ENCODE data around the gene SERGEF. TPM values are rescaled to one million over a fixed set of nuclear protein-coding genes. Genes with fewer than 3 reads are reported as not detected.

SERGEF gene
- total and polyA plus RNA-seq, 2 of the 4 experiments (the other 2 are of a cell fraction) = 12.2 to 18.1 TPM

DNA sequence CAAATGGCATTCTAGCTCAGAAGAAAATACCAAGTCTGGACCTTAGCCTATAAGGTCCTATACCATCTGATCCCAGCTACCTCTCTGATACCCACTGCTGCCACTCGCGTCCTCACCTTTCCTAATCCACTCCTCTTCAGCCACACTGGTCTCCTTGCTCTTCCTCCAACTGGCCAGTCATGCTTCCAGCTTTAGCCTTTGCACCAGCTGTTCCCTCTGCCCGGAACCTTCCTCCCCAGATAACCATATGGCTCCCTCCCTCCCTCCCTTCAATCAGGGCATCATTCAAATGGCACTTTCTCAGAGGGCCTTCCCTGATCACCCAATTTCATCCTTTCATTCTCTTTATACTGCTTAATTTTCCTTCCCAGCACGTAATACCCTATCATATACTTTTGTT is 210.4 kb downstream of the SERGEF start:
- H3K56ac ChIP-seq (ENCODE audit: extremely low read depth, insufficient read depth, low read length) = no peak overlapping the region
- no peak overlapping the region for H2AK9ac ChIP-seq (replicated peaks; ENCODE audit: low read depth, low read length, poor library complexity)
- H2BK20ac ChIP-seq (ENCODE audit: low read depth, low read length) = no peak overlapping the region
- TF ChIP-seq MAFK (IDR thresholded peaks at IDR 0.05; ENCODE audit: low read depth, low read length) (no peak), RAD21 (IDR thresholded peaks at IDR 0.05; ENCODE audit: low read length) (no peak), NFE2L2 (IDR thresholded peaks at IDR 0.05; ENCODE audit: low read depth, low read length) (no peak), MXI1 (IDR thresholded peaks at IDR 0.05; ENCODE audit: borderline replicate concordance, low read depth, low read length) (no peak), BHLHE40 (IDR thresholded peaks at IDR 0.05; ENCODE audit: low read depth, low read length) (no peak), FOS (IDR thresholded peaks at IDR 0.05; ENCODE audit: low read depth, low read length) (no peak), MAZ (IDR thresholded peaks at IDR 0.05; ENCODE audit: borderline replicate concordance, low read depth, low read length) (no peak), RFX5 (IDR thresholded peaks at IDR 0.05; ENCODE audit: low read depth, low read length) (no peak), POLR2A (IDR thresholded peaks at IDR 0.05; ENCODE audit: low read depth, low read length) (no peak), CEBPB (IDR thresholded peaks at IDR 0.05; ENCODE audit: low read depth, low read length) (no peak), SMC3 (IDR thresholded peaks at IDR 0.05; ENCODE audit: low read depth, low read length) (no peak)
- TF ChIP-seq, protein P1, sequence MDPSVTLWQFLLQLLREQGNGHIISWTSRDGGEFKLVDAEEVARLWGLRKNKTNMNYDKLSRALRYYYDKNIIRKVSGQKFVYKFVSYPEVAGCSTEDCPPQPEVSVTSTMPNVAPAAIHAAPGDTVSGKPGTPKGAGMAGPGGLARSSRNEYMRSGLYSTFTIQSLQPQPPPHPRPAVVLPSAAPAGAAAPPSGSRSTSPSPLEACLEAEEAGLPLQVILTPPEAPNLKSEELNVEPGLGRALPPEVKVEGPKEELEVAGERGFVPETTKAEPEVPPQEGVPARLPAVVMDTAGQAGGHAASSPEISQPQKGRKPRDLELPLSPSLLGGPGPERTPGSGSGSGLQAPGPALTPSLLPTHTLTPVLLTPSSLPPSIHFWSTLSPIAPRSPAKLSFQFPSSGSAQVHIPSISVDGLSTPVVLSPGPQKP (IDR thresholded peaks at IDR 0.05; ENCODE audit: borderline replicate concordance, low read depth, low read length) = no peak
- TF ChIP-seq, protein P2, sequence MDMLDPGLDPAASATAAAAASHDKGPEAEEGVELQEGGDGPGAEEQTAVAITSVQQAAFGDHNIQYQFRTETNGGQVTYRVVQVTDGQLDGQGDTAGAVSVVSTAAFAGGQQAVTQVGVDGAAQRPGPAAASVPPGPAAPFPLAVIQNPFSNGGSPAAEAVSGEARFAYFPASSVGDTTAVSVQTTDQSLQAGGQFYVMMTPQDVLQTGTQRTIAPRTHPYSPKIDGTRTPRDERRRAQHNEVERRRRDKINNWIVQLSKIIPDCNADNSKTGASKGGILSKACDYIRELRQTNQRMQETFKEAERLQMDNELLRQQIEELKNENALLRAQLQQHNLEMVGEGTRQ (IDR thresholded peaks at IDR 0.05; ENCODE audit: low read depth, low read length) = no peak
- intact Hi-C loops (cut with micrococcal nuclease) (no loop called here), in situ Hi-C loops (cut with MboI; ENCODE audit: low sequenced_read_pairs) (no loop called here), dilution Hi-C loops (cut with HindIII; ENCODE audit: low sequenced_read_pairs, unreplicated experiment) (no loop called here)
- DNase-seq (no peak), ATAC-seq (ENCODE audit: low read depth) (no peak)
- no peak overlapping the region for H3K4ac ChIP-seq (ENCODE audit: low read depth, low read length)
- H3K4me1 ChIP-seq (ENCODE audit: control insufficient read depth, insufficient read depth, low read length) = peaks cover 6% of the 10 kb centered on the region
- H4K8ac ChIP-seq (ENCODE audit: low read depth in 2 of 2, low read length in 2 of 2) = no peak overlapping the region
- no peak overlapping the region for H4K5ac ChIP-seq (ENCODE audit: low read depth, low read length)
- H3K4me2 ChIP-seq (ENCODE audit: low read depth, low read length) = no peak overlapping the region
- H2BK15ac ChIP-seq (ENCODE audit: low read depth, low read length) = no peak overlapping the region; the same call in 2 of the 3 replicates
- H3K27ac ChIP-seq (ENCODE audit: insufficient read depth, low read length) = no peak overlapping the region
- no peaks in the 10 kb centered on the region for H3K36me3 ChIP-seq (ENCODE audit: control insufficient read depth, insufficient read depth, low read length)
- WGBS, 2 experiments (ENCODE audit: extremely low coverage in 2 of 2, insufficient read length in 1 of 2) = 80% methylated on average over 3 of the region's 4 CpGs; no CpG with 5 or more reads in 1 of the 2 experiments
- H3K9me1 ChIP-seq (ENCODE audit: insufficient read depth, low read length) = no peaks in the 10 kb centered on the region
- H3K4me3 ChIP-seq (ENCODE audit: insufficient read depth, low read depth, low read length) = no peak overlapping the region
- no peak overlapping the region for H2AFZ ChIP-seq (replicated peaks; ENCODE audit: low read length, poor library complexity)
- no peak overlapping the region for H4K91ac ChIP-seq (ENCODE audit: insufficient read depth, low read depth, low read length)
- H2BK5ac ChIP-seq (ENCODE audit: low read depth, low read length, poor library complexity, severe bottlenecking) = no peak overlapping the region
- ChIA-PET POLR2A (ENCODE audit: unreplicated experiment) (no interaction called here), CTCF (interaction anchor here (1.3 kb wide), 1 partner anchor 11 kb away, joined by 3 read pairs; no protein-coding TSS in a partner anchor)
- no peak overlapping the region for H3K14ac ChIP-seq (replicated peaks; ENCODE audit: low read depth, low read length)
- H3K9ac ChIP-seq (ENCODE audit: low read depth, low read length) = no peak overlapping the region
- no peak overlapping the region for H2BK120ac ChIP-seq (ENCODE audit: low read depth, low read length)
- no peaks in the 10 kb centered on the region for H3K27me3 ChIP-seq (ENCODE audit: control insufficient read depth, insufficient read depth, low read length)
- no peaks in the 10 kb centered on the region for H3K9me3 ChIP-seq (ENCODE audit: control insufficient read depth, insufficient read depth, low read length)
- no peak overlapping the region for H3K18ac ChIP-seq (ENCODE audit: low read depth, low read length)
- no peaks in the 10 kb centered on the region for H4K20me1 ChIP-seq (ENCODE audit: insufficient read depth, low read length)
- no peak overlapping the region for H3K23ac ChIP-seq (ENCODE audit: low read depth, low read length)
- BruUV-seq (replicated peaks) = no TSS peak
- H2AK5ac ChIP-seq (ENCODE audit: low read depth, low read length) = no peak overlapping the region
- H3K79me1 ChIP-seq (ENCODE audit: low read depth in 1 of 2, low read length in 2 of 2) = no peaks in the 10 kb centered on the region

Measured in IMR-90 (cell line).